Fibroblast of villous mesenchyme (primary cell): ENCODE results near the gene SLC22A23. TPM values are rescaled to one million over a fixed set of nuclear protein-coding genes. Genes with fewer than 3 reads are reported as not detected.
A peak's percentile ranks its signal among the peaks of the same experiment; 100 is the strongest.

Experiments
- DNase-seq: peaks from one replicate; pipeline ENCODE4 v3.0.0-alpha.2; 2010; ENCODE audit warnings: low read depth
- H3K4me3 ChIP-seq: 2 replicates; pipeline ENCODE4 v1.5.1; 2011; ENCODE audit warnings: low read depth, mild to moderate bottlenecking, low read length
- CTCF ChIP-seq: IDR thresholded peaks from 2 replicates; pipeline ENCODE4 v1.5.1; 2012; ENCODE audit warnings: low read depth, mild to moderate bottlenecking, low read length; ENCODE audit not compliant: insufficient read depth
- total RNA-seq: library from RNA; depleted of rRNA; stranded (reverse); fragments of >200 nt; gene quantifications from 2 replicates; pipeline ENCODE4 v1.2.3, GENCODE V29; 2012

SLC22A23 gene
- total RNA-seq, 1 donor: 2.2 TPM

GRCh38 chr6:3261518-3261820 lies 195.4 kb downstream of the SLC22A23 start:
- H3K4me3 ChIP-seq: no peak overlapping the region
- DNase-seq: no peak
- TF ChIP-seq CTCF: no peak

- DNase-seq: no peak
- no peak for TF ChIP-seq CTCF
Measured at GRCh38 chr6:3260772-3261517, 195.9 kb downstream of the SLC22A23 start.

GRCh38 chr6:3260296-3260695 lies 196.6 kb downstream of the SLC22A23 start:
- TF ChIP-seq CTCF: no peak
- peak overlapping the region; percentile 18 for H3K4me3 ChIP-seq
- DNase-seq: no peak

More at GRCh38 chr6:3260772-3261517, 195.9 kb downstream of the SLC22A23 start:
- no peak overlapping the region for H3K4me3 ChIP-seq

GRCh38 chr6:3259491-3259958 lies 197.3 kb downstream of the SLC22A23 start:
- peak; percentile 28 for DNase-seq
- TF ChIP-seq CTCF: no peak

GRCh38 chr6:3258720-3259490 lies 197.9 kb downstream of the SLC22A23 start, which contains the start of gene PSMG4:
PSMG4 (plus strand) TSS chr6:3258947; CDS start chr6:3259023, 76 bp downstream.
- DNase-seq: peak; percentile 89
- H3K4me3 ChIP-seq: peak within 1 kb of the TSS; percentile 89
- no peak for TF ChIP-seq CTCF

More at GRCh38 chr6:3259491-3259958, 197.3 kb downstream of the SLC22A23 start:
- peak overlapping the region; percentile 89 for H3K4me3 ChIP-seq

- no peak for TF ChIP-seq CTCF
- no peak for DNase-seq
- peak overlapping the region; percentile 50 for H3K4me3 ChIP-seq
Measured at GRCh38 chr6:3258201-3258600, 198.6 kb downstream of the SLC22A23 start.
